Erythroblast (primary cell): Measurements from ENCODE around the gene L1CAM.

Source experiments
- DNase-seq, 2 experiments: peaks; one replicate each; lab custom pipeline; 2025; lab: John Stamatoyannopoulos, UW
- GATA1 ChIP-seq: IDR thresholded peaks from 2 replicates; pipeline ENCODE4 v1.6.1; 2011; ENCODE audit warnings: low read depth, mild to moderate bottlenecking, control low read depth, low read length, moderate library complexity
- POLR2A ChIP-seq: IDR thresholded peaks from 2 replicates; pipeline ENCODE4 v1.6.1; 2011; ENCODE audit warnings: mild to moderate bottlenecking, low read length

L1CAM gene

GRCh38 chrX:153873282-153874084 lies 12.5 kb downstream of the L1CAM start:
- TF ChIP-seq POLR2A (no peak), GATA1 (no peak)
- DNase-seq: no peak

- DNase-seq: no peak
- TF ChIP-seq POLR2A: no peak
- no peak for TF ChIP-seq GATA1
Measured at GRCh38 chrX:153871946-153872878, 13.8 kb downstream of the L1CAM start.

GRCh38 chrX:153871451-153871850 lies 14.5 kb downstream of the L1CAM start:
- TF ChIP-seq GATA1: no peak
- TF ChIP-seq POLR2A: no peak
- DNase-seq: no peak

GRCh38 chrX:153870791-153871360 lies 15.1 kb downstream of the L1CAM start:
- DNase-seq: no peak
- TF ChIP-seq POLR2A: no peak
- no peak for TF ChIP-seq GATA1

GRCh38 chrX:153870288-153870690 lies 15.7 kb downstream of the L1CAM start:
- DNase-seq: no peak
- TF ChIP-seq POLR2A (no peak), GATA1 (no peak)

- TF ChIP-seq POLR2A (no peak), GATA1 (no peak)
- DNase-seq: no peak
Measured at GRCh38 chrX:153869473-153870287, 16.3 kb downstream of the L1CAM start.

GRCh38 chrX:153868576-153869472 lies 17.1 kb downstream of the L1CAM start:
- TF ChIP-seq POLR2A: no peak
- no peak for TF ChIP-seq GATA1
- no peak for DNase-seq

- TF ChIP-seq GATA1 (no peak), POLR2A (no peak)
- DNase-seq: no peak
Measured at GRCh38 chrX:153867671-153868070, 18.3 kb downstream of the L1CAM start.

- TF ChIP-seq GATA1 (no peak), POLR2A (no peak)
- DNase-seq: no peak
Measured at GRCh38 chrX:153867139-153867538, 18.8 kb downstream of the L1CAM start.

- DNase-seq: no peak
- no peak for TF ChIP-seq GATA1
- no peak for TF ChIP-seq POLR2A
Measured at GRCh38 chrX:153866302-153867019, 19.5 kb downstream of the L1CAM start.

- DNase-seq: no peak
- no peak for TF ChIP-seq GATA1
- TF ChIP-seq POLR2A: no peak
Measured at GRCh38 chrX:153865685-153866084, 20.3 kb downstream of the L1CAM start.

GRCh38 chrX:153865321-153865580 lies 20.7 kb downstream of the L1CAM start:
- no peak for DNase-seq
- TF ChIP-seq POLR2A (no peak), GATA1 (no peak)
